ENCODE measurements around the gene PYGB.

The PYGB gene

DNA sequence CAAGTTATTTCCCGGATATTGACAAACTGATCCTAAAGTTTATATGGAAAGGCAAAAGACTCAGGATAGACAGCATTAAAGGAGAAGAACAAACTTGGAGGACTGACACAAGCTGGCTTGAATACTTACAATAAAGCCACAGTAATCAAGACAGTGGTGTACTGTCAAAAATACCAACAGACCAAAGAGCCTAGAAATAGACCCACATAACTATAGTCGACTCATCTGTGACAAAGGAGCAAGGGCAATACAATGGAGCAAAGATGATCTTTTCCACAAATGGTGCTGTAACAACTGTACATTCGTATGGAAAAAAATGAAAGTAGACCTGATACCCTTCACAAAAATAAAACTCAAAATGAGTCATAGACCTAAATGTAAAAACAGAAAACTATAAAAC, 96.7 kb downstream of the PYGB start:
- no peak for DNase-seq (ENCODE audit: extremely low read depth, low read depth)
- TF ChIP-seq, protein P1, sequence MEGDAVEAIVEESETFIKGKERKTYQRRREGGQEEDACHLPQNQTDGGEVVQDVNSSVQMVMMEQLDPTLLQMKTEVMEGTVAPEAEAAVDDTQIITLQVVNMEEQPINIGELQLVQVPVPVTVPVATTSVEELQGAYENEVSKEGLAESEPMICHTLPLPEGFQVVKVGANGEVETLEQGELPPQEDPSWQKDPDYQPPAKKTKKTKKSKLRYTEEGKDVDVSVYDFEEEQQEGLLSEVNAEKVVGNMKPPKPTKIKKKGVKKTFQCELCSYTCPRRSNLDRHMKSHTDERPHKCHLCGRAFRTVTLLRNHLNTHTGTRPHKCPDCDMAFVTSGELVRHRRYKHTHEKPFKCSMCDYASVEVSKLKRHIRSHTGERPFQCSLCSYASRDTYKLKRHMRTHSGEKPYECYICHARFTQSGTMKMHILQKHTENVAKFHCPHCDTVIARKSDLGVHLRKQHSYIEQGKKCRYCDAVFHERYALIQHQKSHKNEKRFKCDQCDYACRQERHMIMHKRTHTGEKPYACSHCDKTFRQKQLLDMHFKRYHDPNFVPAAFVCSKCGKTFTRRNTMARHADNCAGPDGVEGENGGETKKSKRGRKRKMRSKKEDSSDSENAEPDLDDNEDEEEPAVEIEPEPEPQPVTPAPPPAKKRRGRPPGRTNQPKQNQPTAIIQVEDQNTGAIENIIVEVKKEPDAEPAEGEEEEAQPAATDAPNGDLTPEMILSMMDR (IDR thresholded peaks at IDR 0.05; ENCODE audit: low read depth, low read length), result no peak

DNA sequence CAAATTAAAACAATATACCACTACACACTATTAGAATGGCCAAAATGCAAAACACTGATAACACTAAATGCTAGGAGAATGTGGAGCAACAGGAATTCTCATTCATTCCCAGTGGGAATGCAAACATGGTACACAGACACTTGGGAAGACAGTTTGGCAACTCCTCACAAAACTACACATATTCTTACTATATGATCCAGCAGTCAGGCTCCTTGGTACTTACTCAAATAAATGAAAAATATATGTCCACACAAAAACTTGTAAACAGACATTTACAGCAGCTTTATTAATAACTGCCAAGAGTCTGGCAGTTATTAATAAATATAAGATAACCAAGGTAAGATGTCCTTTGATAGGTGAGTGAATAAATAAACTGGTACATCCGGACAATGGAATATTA, 97.8 kb downstream of the PYGB start:
- TF ChIP-seq, protein P1 (IDR thresholded peaks at IDR 0.05; ENCODE audit: low read depth, low read length), result no peak
- DNase-seq (ENCODE audit: extremely low read depth, low read depth), result no peak

DNA sequence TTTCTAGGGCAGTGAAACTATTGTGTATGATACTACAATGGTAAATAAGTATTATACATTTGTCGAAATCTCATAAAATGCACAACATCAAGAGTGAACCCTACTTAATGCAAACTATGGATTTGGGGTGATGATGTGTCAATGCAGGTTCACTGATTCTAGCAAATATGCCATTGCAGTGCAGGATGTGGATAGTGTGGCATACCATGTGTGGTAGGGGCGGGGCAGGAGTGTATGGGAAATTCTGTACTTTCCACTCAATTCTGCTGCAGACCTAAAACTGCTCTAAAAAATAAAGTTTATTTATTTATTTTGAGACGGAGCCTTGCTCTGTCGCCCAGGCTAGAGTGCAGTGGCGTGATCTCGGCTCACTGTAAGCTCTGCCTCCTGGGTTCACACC, 98.5 kb downstream of the PYGB start:
- TF ChIP-seq, protein P1 (IDR thresholded peaks at IDR 0.05; ENCODE audit: low read depth, low read length), result no peak
- no peak for DNase-seq (ENCODE audit: extremely low read depth, low read depth)

Measured in AG09319 (cell line).